ENCODE results near the gene KAT5. TPM values are rescaled to one million over a fixed set of nuclear protein-coding genes. Genes with fewer than 3 reads are reported as not detected.

KAT5 gene
- total RNA-seq, 1 donor from 2014 or later: 21.0 TPM

DNA sequence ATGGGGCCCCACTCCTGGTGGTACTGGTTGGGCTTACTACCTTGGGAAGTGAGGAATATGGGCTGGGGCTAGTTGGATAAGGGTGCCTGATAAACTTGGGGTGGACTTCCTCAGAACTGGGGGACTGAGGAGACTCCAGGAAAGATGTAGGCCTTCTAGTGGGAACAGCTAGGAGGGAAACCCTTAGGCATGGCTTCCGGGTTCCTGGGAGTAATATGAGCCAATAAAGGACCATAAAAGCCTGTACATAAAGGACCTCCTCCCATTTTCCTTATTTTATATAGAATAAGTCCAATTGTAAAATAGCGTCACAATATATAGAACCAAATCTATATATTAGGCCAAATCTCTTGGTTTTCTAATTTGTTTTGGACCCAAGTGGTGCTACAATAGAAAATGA, 27.0 kb downstream of the KAT5 start:
- H3K79me2 ChIP-seq (ENCODE audit: low read depth): no peaks in the 10 kb centered on the region
- no peaks in the 10 kb centered on the region for H3K4me1 Mint-ChIP-seq
- no peaks in the 10 kb centered on the region for H3F3A ChIP-seq (ENCODE audit: low read depth)
- H3K9me3 ChIP-seq (ENCODE audit: low read depth): peaks cover 9% of the 10 kb centered on the region
- H3K27me3 ChIP-seq: no peaks in the 10 kb centered on the region
- no peak for DNase-seq (ENCODE audit: low spot score)
- H3K4me2 ChIP-seq: no peak overlapping the region
- TF ChIP-seq EZH2 (IDR thresholded peaks at IDR 0.05) (no peak), EZH2phosphoT487 (IDR thresholded peaks at IDR 0.05) (no peak)
- TF ChIP-seq, protein P1, sequence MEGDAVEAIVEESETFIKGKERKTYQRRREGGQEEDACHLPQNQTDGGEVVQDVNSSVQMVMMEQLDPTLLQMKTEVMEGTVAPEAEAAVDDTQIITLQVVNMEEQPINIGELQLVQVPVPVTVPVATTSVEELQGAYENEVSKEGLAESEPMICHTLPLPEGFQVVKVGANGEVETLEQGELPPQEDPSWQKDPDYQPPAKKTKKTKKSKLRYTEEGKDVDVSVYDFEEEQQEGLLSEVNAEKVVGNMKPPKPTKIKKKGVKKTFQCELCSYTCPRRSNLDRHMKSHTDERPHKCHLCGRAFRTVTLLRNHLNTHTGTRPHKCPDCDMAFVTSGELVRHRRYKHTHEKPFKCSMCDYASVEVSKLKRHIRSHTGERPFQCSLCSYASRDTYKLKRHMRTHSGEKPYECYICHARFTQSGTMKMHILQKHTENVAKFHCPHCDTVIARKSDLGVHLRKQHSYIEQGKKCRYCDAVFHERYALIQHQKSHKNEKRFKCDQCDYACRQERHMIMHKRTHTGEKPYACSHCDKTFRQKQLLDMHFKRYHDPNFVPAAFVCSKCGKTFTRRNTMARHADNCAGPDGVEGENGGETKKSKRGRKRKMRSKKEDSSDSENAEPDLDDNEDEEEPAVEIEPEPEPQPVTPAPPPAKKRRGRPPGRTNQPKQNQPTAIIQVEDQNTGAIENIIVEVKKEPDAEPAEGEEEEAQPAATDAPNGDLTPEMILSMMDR (IDR thresholded peaks at IDR 0.05): no peak
- no peaks in the 10 kb centered on the region for H3K36me3 Mint-ChIP-seq
- no peak overlapping the region for H3K27ac Mint-ChIP-seq
- H3K9me3 Mint-ChIP-seq: peaks cover 19% of the 10 kb centered on the region
- H3K27me3 Mint-ChIP-seq (ENCODE audit: insufficient read depth, low read depth): peaks cover 9% of the 10 kb centered on the region
- no peaks in the 10 kb centered on the region for H3K4me1 ChIP-seq
- no peaks in the 10 kb centered on the region for H3K36me3 ChIP-seq
- no peak overlapping the region for H3K4me3 Mint-ChIP-seq
- H2AFZ ChIP-seq (replicated peaks): no peak overlapping the region
- no peak overlapping the region for H3K9ac ChIP-seq
- H3K4me3 ChIP-seq: no peak overlapping the region
- no peak overlapping the region for H3K27ac ChIP-seq
- H4K20me1 ChIP-seq (ENCODE audit: low read depth): no peaks in the 10 kb centered on the region

DNA sequence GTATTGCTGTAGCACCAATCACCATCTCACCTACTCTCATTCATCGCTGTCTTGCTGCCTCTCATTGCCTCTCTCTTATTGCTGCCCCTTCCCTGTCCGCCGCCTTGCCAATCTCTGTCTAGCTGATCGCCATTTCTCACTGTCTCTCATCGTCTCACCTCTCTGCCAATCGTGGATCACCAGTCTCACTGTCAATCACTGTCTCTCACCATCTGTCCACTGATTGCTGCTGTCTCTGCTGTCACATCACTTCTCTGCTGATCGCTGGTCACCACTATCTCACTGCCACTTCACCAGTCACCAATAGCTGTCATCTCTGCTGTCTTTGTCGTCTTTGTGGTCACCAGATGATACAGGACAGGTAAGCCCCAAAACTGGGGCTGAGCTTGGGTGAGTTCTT, 29.1 kb downstream of the KAT5 start:
- peaks cover 9% of the 10 kb centered on the region for H3K27me3 Mint-ChIP-seq (ENCODE audit: insufficient read depth, low read depth)
- Histone ChIP-seq H3K27me3 (peaks cover 4% of the 10 kb centered on the region), H3K9me3 (ENCODE audit: low read depth) (peaks cover 9% of the 10 kb centered on the region), H2AFZ (replicated peaks) (no peak overlapping the region), H3K4me2 (no peak overlapping the region), H3K4me1 (no peaks in the 10 kb centered on the region), H3K27ac (no peak overlapping the region), H3K79me2 (ENCODE audit: low read depth) (no peaks in the 10 kb centered on the region), H3K9ac (no peak overlapping the region), H3K4me3 (no peak overlapping the region), H3K36me3 (no peaks in the 10 kb centered on the region), H4K20me1 (ENCODE audit: low read depth) (no peaks in the 10 kb centered on the region), H3F3A (ENCODE audit: low read depth) (no peaks in the 10 kb centered on the region)
- H3K4me1 Mint-ChIP-seq: no peaks in the 10 kb centered on the region
- no peak for TF ChIP-seq EZH2 (IDR thresholded peaks at IDR 0.05)
- H3K36me3 Mint-ChIP-seq: no peaks in the 10 kb centered on the region
- DNase-seq (ENCODE audit: low spot score): no peak
- no peak overlapping the region for H3K27ac Mint-ChIP-seq
- H3K9me3 Mint-ChIP-seq: peaks cover 18% of the 10 kb centered on the region
- no peak overlapping the region for H3K4me3 Mint-ChIP-seq

DNA sequence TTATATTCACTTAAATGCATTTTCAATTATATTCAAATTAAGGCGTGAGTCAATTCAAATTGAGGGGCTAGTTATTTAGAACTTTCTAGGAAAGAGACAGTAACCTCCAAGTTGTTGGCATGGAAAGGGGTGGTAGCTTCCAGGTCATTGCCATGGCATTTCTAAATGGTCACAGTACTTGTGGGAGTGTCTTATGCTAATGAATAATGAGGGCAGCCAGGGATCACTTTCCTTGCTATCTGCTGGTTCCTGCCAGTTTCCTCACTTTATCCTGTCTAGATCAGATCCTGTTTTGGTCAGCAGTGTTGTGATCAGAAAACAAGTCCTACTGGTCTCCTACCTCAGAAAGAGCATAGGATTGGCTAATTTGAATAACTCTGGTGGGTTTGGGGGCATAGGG, 30.3 kb downstream of the KAT5 start:
- H3K9me3 ChIP-seq (ENCODE audit: low read depth): peaks cover under 1% of the 10 kb centered on the region
- H3K4me2 ChIP-seq: no peak overlapping the region
- no peak overlapping the region for H3K27ac Mint-ChIP-seq
- H3K27me3 ChIP-seq: peaks cover 14% of the 10 kb centered on the region
- H3F3A ChIP-seq (ENCODE audit: low read depth): no peaks in the 10 kb centered on the region
- no peaks in the 10 kb centered on the region for H4K20me1 ChIP-seq (ENCODE audit: low read depth)
- H3K4me3 ChIP-seq: no peak overlapping the region
- no peak for DNase-seq (ENCODE audit: low spot score)
- no peak overlapping the region for H2AFZ ChIP-seq (replicated peaks)
- no peak overlapping the region for H3K4me3 Mint-ChIP-seq
- H3K36me3 ChIP-seq: no peaks in the 10 kb centered on the region
- no peaks in the 10 kb centered on the region for H3K79me2 ChIP-seq (ENCODE audit: low read depth)
- H3K36me3 Mint-ChIP-seq: no peaks in the 10 kb centered on the region
- TF ChIP-seq EZH2 (IDR thresholded peaks at IDR 0.05) (no peak), EZH2phosphoT487 (IDR thresholded peaks at IDR 0.05) (no peak)
- no peak overlapping the region for H3K27ac ChIP-seq
- no peak overlapping the region for H3K9ac ChIP-seq
- H3K9me3 Mint-ChIP-seq: peaks cover 14% of the 10 kb centered on the region
- no peaks in the 10 kb centered on the region for H3K4me1 Mint-ChIP-seq
- no peaks in the 10 kb centered on the region for H3K4me1 ChIP-seq
- H3K27me3 Mint-ChIP-seq (ENCODE audit: insufficient read depth, low read depth): peaks cover 6% of the 10 kb centered on the region

DNA sequence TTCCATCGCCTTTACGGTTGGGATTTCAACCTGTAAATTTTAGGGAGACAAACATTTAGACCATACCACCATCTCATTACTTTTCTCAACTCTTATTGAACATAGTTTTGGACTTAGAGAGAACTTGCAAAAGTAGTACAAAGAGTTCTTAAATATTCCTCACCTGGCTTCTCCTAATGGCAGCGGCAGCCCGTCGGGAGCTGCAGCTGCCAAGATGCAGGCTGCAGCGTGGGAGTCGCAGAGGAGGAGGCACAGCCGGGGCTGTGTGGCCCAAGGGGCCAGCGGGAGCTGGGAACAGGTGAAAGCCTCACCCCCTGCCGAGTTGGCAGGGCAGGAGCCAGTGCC, 31.6 kb downstream of the KAT5 start:
- no peak for DNase-seq (ENCODE audit: low spot score)
- Mint-ChIP-seq H3K4me3 (no peak overlapping the region), H3K9me3 (peaks cover 10% of the 10 kb centered on the region), H3K27ac (no peak overlapping the region), H3K4me1 (no peaks in the 10 kb centered on the region), H3K27me3 (ENCODE audit: insufficient read depth, low read depth) (peaks cover 4% of the 10 kb centered on the region), H3K36me3 (no peaks in the 10 kb centered on the region)
- H3K27me3 ChIP-seq: peaks cover 25% of the 10 kb centered on the region
- H3K9ac ChIP-seq: no peak overlapping the region
- no peaks in the 10 kb centered on the region for H3K4me1 ChIP-seq
- H2AFZ ChIP-seq (replicated peaks): no peak overlapping the region
- H3K4me2 ChIP-seq: no peak overlapping the region
- no peaks in the 10 kb centered on the region for H3K36me3 ChIP-seq
- H3K79me2 ChIP-seq (ENCODE audit: low read depth): no peaks in the 10 kb centered on the region
- H4K20me1 ChIP-seq (ENCODE audit: low read depth): no peaks in the 10 kb centered on the region
- no peaks in the 10 kb centered on the region for H3F3A ChIP-seq (ENCODE audit: low read depth)
- TF ChIP-seq EZH2phosphoT487 (IDR thresholded peaks at IDR 0.05): no peak
- no peak for TF ChIP-seq EZH2 (IDR thresholded peaks at IDR 0.05)
- TF ChIP-seq, protein P1 (IDR thresholded peaks at IDR 0.05): no peak
- H3K27ac ChIP-seq: no peak overlapping the region
- H3K9me3 ChIP-seq (ENCODE audit: low read depth): peaks cover 7% of the 10 kb centered on the region
- no peak overlapping the region for H3K4me3 ChIP-seq
